ENCODE data around the gene BARHL1.

The BARHL1 gene

DNA sequence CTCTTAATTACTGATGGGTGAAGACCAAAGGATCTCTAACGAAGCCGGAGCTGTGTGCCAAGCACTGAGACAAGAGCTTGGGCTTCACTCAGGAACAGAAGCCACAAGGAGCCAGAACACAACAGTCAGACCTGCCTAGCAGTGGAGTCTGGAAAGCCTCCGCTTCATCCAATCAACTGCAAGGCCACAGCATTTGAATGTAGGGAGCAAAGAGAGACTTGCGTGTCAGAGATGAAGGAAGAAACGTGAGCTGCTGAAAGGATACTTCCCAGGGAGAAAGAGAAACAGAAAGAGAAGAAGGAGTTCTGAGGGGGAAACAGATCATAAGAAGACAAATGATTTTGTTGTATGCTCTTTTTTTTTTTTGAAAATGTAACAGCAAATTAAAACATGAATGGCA is 43.9 kb downstream of the BARHL1 start:
- DNase-seq (ENCODE audit: low spot score in 2 of 2): no peak

DNA sequence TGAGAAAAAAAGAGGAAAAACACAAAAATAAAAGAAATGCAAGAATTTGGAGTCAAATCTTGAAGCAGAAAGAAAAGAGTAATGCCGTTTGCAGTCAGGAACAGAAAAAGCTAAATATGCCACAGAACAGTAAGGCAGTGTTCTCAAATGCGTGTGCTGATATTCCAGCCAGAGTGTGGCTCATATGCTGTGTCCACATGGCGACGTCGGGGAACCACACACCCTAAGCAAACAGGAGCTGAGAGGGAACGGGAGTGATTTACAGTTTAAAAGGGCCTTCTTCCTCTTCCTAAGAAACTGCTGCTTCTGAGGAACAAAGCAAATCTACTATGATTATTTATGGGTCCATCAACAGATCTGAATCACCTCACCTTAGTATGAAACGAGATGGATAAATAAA is 44.7 kb downstream of the BARHL1 start:
- Histone ChIP-seq H3K27me3 (ENCODE audit: low read depth) (no peaks in the 10 kb centered on the region), H3K4me3 (no peak overlapping the region), H3K9me3 (no peaks in the 10 kb centered on the region), H3K36me3 (replicated peaks) (peaks cover 52% of the 10 kb centered on the region), H3K4me1 (no peaks in the 10 kb centered on the region)
- no peak for DNase-seq (ENCODE audit: low spot score in 2 of 2)
- in situ Hi-C loops (cut with MboI; ENCODE audit: low sequenced_read_pairs): no loop called here

More for the DNA sequence above, 43.9 kb downstream of the BARHL1 start:
- Histone ChIP-seq H3K27me3 (ENCODE audit: low read depth) (no peaks in the 10 kb centered on the region), H3K4me3 (no peak overlapping the region), H3K36me3 (replicated peaks) (peaks cover 47% of the 10 kb centered on the region), H3K4me1 (no peaks in the 10 kb centered on the region), H3K9me3 (no peaks in the 10 kb centered on the region)
- in situ Hi-C loops (cut with MboI; ENCODE audit: low sequenced_read_pairs): no loop called here

DNA sequence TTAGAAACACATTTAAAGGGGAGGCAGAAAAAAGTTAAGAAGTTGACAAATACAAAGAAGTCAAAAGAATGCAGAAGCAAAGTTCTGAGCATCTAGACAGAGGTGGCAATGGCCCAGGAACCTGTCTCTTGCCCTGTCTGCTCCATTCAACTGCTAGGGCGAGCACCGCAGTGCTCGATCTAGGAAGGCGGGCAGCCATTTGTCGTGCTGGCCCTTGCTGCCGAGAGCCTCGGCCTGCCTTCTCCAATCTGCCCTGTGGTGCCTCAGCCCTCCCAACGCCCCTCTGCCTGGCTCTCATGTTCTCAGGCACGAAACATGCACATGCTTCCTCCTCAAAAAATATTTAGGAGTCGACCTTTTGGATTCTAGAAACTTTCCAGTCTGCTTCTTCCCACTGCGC is 45.2 kb downstream of the BARHL1 start:
- Histone ChIP-seq H3K4me1 (no peaks in the 10 kb centered on the region), H3K9me3 (no peaks in the 10 kb centered on the region), H3K36me3 (replicated peaks) (peaks cover 49% of the 10 kb centered on the region), H3K4me3 (no peak overlapping the region), H3K27me3 (ENCODE audit: low read depth) (no peaks in the 10 kb centered on the region)
- no peak for DNase-seq (ENCODE audit: low spot score in 2 of 2)
- in situ Hi-C loops (cut with MboI; ENCODE audit: low sequenced_read_pairs): no loop called here

DNA sequence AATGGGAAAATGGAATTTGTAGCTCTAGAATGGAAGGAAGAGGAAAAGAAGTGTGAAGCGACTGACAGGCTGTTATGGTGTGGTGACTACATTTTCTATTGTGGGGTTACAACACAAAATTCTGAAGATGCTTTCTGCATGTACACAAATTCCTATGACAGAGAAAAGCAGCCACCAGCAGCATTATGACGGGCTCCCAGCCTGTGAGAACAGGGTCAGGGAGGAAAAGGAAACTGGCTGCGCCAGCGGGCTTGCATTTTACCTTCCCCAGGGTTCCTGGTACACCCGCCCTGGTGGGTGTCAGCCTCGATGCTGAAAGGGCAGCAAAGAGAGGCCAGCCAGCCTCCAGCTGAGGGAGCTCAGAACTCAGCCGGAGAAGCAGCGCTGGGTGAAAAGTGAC is 46.3 kb downstream of the BARHL1 start:
- Histone ChIP-seq H3K4me3 (no peak overlapping the region), H3K36me3 (replicated peaks) (peaks cover 46% of the 10 kb centered on the region), H3K4me1 (no peaks in the 10 kb centered on the region), H3K9me3 (no peaks in the 10 kb centered on the region), H3K27me3 (ENCODE audit: low read depth) (no peaks in the 10 kb centered on the region)
- no peak for DNase-seq (ENCODE audit: low spot score in 2 of 2)
- in situ Hi-C loops (cut with MboI; ENCODE audit: low sequenced_read_pairs): no loop called here

DNA sequence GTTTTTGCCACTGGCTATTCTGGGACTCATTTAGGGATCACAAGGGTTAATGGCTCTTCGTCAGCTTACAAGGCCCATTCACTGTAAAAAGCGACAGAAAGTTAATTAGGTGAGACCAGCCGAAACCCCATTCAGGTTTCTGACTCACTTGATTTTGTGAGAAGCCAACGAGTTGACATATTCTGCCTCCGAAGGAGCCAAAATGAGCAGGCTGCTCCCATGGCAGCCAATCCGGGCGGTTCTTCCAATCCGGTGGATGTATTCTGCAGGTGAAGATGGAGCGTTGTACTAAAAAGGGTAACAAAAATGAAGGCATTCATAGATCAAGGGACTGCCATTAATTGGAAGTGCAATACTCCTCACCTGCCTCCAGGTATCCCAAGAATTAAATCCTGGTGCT is 47.7 kb downstream of the BARHL1 start:
- in situ Hi-C loops (cut with MboI; ENCODE audit: low sequenced_read_pairs): no loop called here
- H3K36me3 ChIP-seq (replicated peaks): peaks cover 46% of the 10 kb centered on the region
- no peaks in the 10 kb centered on the region for H3K27me3 ChIP-seq (ENCODE audit: low read depth)
- no peaks in the 10 kb centered on the region for H3K9me3 ChIP-seq
- no peaks in the 10 kb centered on the region for H3K4me1 ChIP-seq
- no peak for DNase-seq (ENCODE audit: low spot score in 2 of 2)
- no peak overlapping the region for H3K4me3 ChIP-seq

DNA sequence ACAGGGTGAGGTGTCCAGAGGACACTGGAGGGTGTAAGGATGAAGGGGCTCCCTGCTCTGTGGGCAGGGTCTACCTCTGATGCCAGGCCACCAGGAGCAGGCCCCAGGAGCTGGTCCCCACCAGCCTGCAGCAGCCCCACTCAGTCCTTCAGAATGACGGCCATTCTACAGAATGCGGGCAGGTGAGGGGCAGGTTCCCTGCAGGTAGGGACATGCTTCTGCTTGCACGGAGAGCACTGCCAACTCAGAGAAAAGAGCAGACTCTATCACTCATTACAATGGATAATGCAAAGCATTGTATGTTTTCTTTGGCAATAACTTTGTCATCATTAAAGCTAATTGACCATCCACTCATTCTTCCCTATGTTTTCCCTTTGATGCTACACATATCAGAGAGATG is 48.4 kb downstream of the BARHL1 start:
- no peak overlapping the region for H3K4me3 ChIP-seq
- H3K27me3 ChIP-seq (ENCODE audit: low read depth): no peaks in the 10 kb centered on the region
- peaks cover 42% of the 10 kb centered on the region for H3K36me3 ChIP-seq (replicated peaks)
- no peaks in the 10 kb centered on the region for H3K4me1 ChIP-seq
- no peak for DNase-seq (ENCODE audit: low spot score in 2 of 2)
- in situ Hi-C loops (cut with MboI; ENCODE audit: low sequenced_read_pairs): no loop called here
- H3K9me3 ChIP-seq: no peaks in the 10 kb centered on the region

DNA sequence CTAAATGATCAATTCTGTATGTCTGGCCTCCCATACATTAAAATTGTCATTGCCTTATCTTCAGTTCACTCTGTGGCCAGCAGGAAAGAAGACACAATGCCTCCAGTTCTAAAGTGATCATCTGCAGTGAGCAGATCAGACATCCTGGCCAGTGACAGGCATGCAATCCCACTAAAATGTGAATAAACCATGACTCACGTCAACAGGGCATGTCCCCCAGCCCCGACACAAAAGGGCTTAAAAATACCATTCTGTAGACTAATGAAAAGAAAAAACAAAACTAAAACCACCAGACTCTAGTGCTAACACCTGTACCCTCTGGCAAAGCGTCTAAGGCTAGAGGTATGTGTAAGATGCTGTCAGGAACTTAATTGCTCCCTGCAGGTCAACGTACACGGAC is 48.9 kb downstream of the BARHL1 start:
- Histone ChIP-seq H3K36me3 (replicated peaks) (peaks cover 45% of the 10 kb centered on the region), H3K4me1 (no peaks in the 10 kb centered on the region), H3K9me3 (no peaks in the 10 kb centered on the region), H3K4me3 (no peak overlapping the region), H3K27me3 (ENCODE audit: low read depth) (no peaks in the 10 kb centered on the region)
- in situ Hi-C loops (cut with MboI; ENCODE audit: low sequenced_read_pairs): no loop called here
- no peak for DNase-seq (ENCODE audit: low spot score in 2 of 2)

DNA sequence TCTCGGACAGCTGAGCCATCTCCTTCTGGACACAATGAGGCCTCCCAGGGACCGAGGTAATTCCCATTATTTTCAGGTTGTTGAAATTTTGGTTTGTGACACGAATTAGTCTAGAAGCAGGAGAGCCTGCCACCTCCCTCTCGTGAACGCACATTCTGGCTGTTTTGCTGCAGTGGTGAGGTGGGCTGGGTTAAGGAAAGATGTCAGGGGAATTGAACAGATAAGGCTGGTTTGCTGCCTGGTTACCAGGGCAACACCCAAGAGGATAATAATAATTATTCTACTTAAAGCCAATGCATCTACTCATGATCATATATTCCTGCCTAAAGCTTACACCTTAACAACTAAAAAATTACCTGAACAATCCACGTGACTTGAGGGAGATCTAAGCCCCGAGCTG is 49.3 kb downstream of the BARHL1 start:
- in situ Hi-C loops (cut with MboI; ENCODE audit: low sequenced_read_pairs): no loop called here
- H3K27me3 ChIP-seq (ENCODE audit: low read depth): no peaks in the 10 kb centered on the region
- H3K4me1 ChIP-seq: no peaks in the 10 kb centered on the region
- DNase-seq (ENCODE audit: low spot score in 2 of 2): no peak
- H3K4me3 ChIP-seq: no peak overlapping the region
- peaks cover 46% of the 10 kb centered on the region for H3K36me3 ChIP-seq (replicated peaks)
- H3K9me3 ChIP-seq: no peaks in the 10 kb centered on the region

DNA sequence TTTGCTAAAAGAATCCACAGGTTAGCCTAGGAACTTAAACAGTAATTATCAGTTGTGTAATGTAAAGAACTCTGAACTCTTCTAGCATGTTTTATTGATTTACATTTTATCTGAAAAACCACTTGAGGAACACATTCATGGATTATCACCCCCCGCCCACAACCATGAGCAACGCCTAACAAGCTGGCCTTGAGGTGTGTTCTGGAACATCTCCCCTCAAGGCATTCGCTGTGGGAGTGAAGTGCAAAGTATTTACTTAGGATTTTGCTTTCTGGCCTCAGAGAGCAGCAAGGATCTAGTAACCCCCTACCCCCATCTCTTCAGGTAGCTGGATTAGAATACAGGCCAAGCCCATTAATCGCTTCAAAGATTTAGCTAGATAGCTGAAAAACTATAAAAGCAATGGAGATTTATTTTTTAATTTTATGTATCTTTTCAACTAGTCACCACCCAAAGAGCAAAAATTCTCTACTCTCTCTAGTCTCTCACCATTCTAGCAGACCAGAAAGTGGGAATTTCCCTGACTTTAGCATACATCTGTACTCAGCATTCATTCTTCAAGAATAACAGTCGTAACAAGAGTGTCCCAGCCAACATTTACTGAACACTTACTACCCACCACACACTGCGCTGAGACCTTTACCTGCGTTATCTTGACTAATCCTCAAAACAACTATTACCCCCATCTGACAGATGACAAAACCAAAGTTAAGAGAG is 50.2 kb downstream of the BARHL1 start:
- Histone ChIP-seq H3K27me3 (ENCODE audit: low read depth) (no peaks in the 10 kb centered on the region), H3K4me1 (no peaks in the 10 kb centered on the region), H3K9me3 (no peaks in the 10 kb centered on the region), H3K36me3 (replicated peaks) (peaks cover 55% of the 10 kb centered on the region), H3K4me3 (no peak overlapping the region)
- in situ Hi-C loops (cut with MboI; ENCODE audit: low sequenced_read_pairs): no loop called here
- DNase-seq (ENCODE audit: low spot score in 2 of 2): no peak

DNA sequence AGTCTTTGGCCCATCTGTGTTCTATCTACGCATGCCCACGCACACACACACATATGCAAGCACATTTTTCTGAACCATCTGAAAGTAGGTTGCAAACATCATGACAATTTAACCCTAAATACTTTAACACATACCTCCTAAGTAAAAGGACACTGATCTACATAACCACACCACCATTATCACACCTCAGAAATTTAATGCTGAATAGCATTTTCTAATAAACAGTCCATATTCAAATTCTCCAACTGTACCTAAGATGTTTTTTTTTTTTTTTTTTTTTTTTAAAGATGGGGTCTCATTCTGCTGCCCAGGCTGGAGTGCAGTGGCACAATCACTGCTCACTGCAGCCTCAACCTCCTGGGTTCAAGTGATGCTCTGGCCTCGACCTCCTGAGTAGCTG is 51.9 kb downstream of the BARHL1 start:
- DNase-seq (ENCODE audit: low spot score in 2 of 2): no peak
- H3K36me3 ChIP-seq (replicated peaks): peaks cover 50% of the 10 kb centered on the region
- in situ Hi-C loops (cut with MboI; ENCODE audit: low sequenced_read_pairs): no loop called here

DNA sequence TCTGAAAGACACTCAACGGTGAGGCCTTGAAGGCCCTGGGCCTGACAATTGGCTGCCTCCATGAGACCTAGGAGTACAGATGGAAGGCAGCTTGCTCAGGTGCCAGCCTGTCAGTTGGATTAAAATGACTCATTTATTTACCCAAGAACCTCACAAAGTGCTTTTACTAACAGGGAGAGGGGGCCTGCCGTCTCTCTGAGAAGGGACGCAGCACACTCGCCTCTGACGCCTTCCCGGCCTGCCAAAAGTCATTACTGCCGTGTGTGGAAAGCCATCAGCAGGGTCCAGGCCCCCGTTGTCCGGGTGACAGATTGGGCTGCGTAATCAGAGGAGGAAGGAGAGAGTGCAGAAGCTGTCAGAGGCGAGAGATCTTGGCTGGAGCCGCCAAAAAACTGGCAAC is 54.9 kb downstream of the BARHL1 start:
- DNase-seq (ENCODE audit: low spot score in 2 of 2): no peak
- no peaks in the 10 kb centered on the region for H3K27me3 ChIP-seq (ENCODE audit: low read depth)
- in situ Hi-C loops (cut with MboI; ENCODE audit: low sequenced_read_pairs): no loop called here
- H3K4me1 ChIP-seq: no peaks in the 10 kb centered on the region
- H3K4me3 ChIP-seq: no peak overlapping the region
- H3K36me3 ChIP-seq (replicated peaks): peaks cover 55% of the 10 kb centered on the region
- H3K9me3 ChIP-seq: no peaks in the 10 kb centered on the region

More for the DNA sequence above, 51.9 kb downstream of the BARHL1 start:
- H3K4me3 ChIP-seq: no peak overlapping the region
- H3K4me1 ChIP-seq: no peaks in the 10 kb centered on the region
- H3K27me3 ChIP-seq (ENCODE audit: low read depth): no peaks in the 10 kb centered on the region
- H3K9me3 ChIP-seq: no peaks in the 10 kb centered on the region

DNA sequence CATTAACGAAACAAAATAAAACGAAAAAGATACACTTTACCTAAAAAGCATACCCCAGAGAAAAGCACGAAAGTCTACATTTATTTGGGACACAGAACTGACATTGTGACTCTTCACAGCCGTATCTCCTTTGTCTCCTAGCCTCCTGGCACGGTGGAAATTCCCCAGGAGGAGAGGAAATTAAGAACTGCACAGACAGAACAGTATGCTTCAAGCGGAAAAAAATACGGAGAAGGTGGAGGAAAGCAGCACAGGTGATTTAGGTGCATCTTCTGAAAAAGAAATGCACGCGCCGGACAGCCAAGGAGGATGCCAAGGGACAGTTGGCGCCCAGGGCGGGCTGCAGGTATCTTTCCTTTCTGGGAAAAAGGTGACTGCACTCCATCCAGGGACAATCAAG is 55.4 kb downstream of the BARHL1 start:
- in situ Hi-C loops (cut with MboI; ENCODE audit: low sequenced_read_pairs): no loop called here
- no peaks in the 10 kb centered on the region for H3K9me3 ChIP-seq

DNA sequence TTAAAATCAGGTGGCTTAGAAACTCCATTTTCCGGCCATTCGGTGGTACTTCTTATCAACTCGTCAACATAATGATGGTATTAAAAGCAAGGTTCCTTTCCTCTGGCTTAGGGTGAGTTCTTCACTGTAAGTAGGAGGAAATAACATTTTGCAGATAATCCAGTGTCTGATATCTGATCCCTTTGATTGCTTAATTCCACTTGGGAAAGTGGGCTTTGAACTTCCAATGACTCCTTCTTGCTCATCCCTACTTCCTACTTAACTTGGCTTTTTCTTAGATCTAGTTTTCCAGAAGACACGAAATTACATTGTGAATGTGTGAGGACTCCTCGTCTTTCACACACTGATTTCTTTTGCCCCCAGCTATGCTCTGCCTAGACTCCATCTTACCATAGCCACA is 55.8 kb downstream of the BARHL1 start:
- Histone ChIP-seq H3K36me3 (replicated peaks) (peaks cover 59% of the 10 kb centered on the region), H3K9me3 (no peaks in the 10 kb centered on the region), H3K4me3 (no peak overlapping the region), H3K4me1 (no peaks in the 10 kb centered on the region), H3K27me3 (ENCODE audit: low read depth) (no peaks in the 10 kb centered on the region)
- in situ Hi-C loops (cut with MboI; ENCODE audit: low sequenced_read_pairs): no loop called here
- no peak for DNase-seq (ENCODE audit: low spot score in 2 of 2)

More for the DNA sequence above, 55.4 kb downstream of the BARHL1 start:
- H3K27me3 ChIP-seq (ENCODE audit: low read depth): no peaks in the 10 kb centered on the region
- no peaks in the 10 kb centered on the region for H3K4me1 ChIP-seq
- DNase-seq (ENCODE audit: low spot score in 2 of 2): no peak
- H3K36me3 ChIP-seq (replicated peaks): peaks cover 55% of the 10 kb centered on the region
- H3K4me3 ChIP-seq: no peak overlapping the region

DNA sequence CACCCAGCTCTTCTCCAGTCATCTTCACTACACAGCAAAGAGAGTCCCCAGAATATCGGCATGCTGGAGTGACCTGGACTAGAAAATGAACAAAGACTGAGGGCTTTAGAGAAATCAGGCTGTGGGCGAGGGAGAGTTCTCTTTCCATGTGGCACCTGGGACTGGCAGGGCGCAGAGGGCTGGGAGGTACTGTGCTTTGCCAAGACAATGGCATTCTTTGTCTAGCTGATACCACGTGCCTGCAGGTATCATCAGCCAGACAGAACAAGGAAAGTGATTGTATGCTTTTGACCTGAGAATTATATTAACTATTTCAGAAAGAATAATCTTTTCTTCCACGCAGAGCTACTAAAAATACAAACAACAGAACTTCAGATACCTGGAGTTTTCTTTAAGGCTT is 56.9 kb downstream of the BARHL1 start:
- Histone ChIP-seq H3K4me3 (no peak overlapping the region), H3K9me3 (no peaks in the 10 kb centered on the region), H3K4me1 (no peaks in the 10 kb centered on the region), H3K36me3 (replicated peaks) (peaks cover 68% of the 10 kb centered on the region), H3K27me3 (ENCODE audit: low read depth) (no peaks in the 10 kb centered on the region)
- in situ Hi-C loops (cut with MboI; ENCODE audit: low sequenced_read_pairs): no loop called here
- DNase-seq (ENCODE audit: low spot score in 2 of 2): no peak

Data from HAP-1 (cell line).